HG03103 (cell line): ENCODE data around the gene CEP20.
"Not testable (repeated sequence)": the region's sequence is repeated elsewhere in the genome, so short reads cannot be mapped to it uniquely, and the experiment has no call there.

Source experiments
- ATAC-seq: cut with Tn5 transposase; IDR thresholded peaks from one replicate; pipeline ENCODE4 v1.9.1; 2021; ENCODE audit warnings: low read depth; ENCODE audit not compliant: unreplicated experiment

Gene CEP20, protein sequence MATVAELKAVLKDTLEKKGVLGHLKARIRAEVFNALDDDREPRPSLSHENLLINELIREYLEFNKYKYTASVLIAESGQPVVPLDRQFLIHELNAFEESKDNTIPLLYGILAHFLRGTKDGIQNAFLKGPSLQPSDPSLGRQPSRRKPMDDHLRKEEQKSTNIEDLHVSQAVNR

DNA sequence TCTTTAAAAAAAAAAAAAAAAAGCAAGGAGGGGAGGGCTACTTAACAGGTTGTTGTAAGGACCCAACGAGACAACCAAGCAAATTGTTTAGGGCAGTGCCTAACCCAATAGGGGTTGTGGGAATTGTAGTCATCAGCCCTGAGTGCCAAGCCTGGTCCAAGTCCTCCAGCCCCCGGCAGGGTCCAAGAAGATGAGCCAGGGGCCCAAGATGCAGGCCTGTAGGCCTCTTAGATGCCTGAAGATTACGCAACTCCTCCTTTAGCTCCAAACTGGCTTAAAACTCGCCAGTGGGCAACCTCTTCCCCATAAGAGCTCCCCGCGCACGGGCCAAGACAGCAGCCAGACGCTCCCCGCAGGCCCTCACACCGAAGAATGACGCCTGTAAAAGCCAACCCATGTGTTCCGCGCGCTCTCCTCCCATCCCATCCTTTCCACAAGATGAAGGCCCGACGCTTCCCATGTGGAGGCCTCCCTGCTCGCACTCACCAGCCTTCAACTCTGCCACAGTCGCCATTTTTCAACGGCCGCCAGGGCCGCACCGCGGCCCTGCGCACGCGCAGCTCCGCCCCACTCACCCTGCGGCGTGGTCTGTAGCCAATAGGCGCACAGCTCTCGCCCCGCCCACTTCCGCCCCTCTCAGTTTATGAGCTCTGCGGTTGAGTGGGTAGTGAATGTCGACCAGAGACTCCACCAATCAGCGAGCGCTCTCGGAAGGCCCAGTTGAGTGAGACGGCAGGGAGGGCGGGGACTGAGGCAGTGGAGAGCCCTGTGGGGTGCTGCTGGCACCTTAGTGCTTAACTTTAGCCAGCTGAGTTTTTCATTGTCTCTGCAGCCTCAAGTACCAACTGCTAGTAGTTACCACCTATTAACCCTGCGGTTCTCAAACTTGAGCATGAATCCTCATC lies at the start of gene CEP20:
Gene CEP20 (minus strand): TSS at position 532 of the 905 bp plus-strand sequence. CDS start 18 bp downstream, at position 514.
- peak; percentile 93 for ATAC-seq

DNA sequence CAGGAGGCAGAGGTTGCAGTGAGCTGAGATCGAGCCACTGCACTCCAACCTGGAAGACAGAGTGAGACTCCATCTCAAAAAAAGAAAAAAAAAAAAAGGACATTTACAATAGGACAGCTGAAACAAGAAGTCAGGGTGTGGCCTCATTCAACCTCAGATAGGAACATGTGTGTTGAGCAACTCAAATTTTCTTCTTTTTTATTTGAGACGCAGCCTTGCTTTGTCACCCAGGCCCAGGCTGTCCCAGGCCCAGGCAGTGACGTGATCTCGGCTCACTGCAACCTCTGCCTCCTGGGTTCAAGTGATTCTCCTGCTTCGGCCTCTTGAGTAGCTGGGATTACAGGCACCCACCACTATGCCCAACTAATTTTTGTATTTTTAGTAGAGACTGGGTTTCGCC lies 48.4 kb upstream of the CEP20 start:
- ATAC-seq: not testable (repeated sequence)

DNA sequence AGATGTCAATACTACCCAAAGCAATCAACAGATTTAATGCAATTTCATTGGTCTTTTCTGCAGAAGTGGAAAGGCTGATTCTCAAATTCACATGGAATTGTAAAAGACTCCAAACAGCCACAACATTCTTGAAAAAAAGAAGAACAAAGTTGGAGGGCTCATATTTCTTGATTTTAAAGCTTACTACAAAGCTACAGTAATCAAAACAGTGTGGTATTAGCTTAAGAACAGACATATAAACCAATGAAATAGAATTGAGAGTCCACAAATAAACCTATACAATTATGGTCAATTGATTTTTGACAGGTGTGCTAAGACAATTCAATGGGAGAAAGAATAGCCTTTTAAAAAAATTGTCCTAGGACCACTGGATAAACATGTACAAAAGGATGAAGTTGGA lies 46.6 kb upstream of the CEP20 start:
- ATAC-seq: no peak

DNA sequence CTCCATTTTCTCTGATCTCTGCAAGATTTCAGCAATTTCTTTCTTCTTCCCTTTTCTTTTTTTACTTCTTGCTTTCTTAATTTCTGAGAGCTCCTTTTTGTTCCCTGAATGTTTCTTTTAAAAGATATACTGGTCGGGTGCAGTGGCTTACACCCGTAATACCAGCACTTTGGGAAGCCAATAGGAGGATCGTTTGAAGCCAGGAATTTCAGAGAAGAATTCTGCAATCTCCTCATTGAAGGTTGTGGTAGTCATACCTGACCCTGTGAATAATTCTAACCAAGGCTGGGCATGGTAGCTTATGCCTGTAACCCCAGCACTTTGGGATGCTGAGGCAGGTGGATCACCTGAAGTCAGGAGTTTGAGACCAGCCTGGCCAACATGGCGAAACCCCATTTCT lies 45.4 kb upstream of the CEP20 start:
- ATAC-seq: no peak

DNA sequence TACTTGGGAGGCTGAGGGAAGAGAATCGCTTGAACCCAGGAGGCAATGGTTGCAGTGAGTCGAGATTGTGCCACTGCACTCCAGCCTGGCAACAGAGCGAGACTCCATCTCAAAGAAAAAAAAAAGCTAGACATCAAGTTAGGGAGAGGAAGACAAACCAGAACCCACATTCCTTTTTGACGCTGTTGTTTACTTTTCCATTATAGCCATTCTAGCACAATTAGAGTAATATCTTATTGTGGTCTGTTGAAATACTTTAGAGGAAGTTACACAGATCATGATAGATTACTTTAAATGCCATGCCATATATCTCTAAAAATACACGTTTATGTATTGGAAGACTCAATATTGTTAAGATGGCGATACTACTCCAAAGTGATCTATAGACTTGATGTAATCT lies 44.5 kb upstream of the CEP20 start:
- ATAC-seq: no peak

DNA sequence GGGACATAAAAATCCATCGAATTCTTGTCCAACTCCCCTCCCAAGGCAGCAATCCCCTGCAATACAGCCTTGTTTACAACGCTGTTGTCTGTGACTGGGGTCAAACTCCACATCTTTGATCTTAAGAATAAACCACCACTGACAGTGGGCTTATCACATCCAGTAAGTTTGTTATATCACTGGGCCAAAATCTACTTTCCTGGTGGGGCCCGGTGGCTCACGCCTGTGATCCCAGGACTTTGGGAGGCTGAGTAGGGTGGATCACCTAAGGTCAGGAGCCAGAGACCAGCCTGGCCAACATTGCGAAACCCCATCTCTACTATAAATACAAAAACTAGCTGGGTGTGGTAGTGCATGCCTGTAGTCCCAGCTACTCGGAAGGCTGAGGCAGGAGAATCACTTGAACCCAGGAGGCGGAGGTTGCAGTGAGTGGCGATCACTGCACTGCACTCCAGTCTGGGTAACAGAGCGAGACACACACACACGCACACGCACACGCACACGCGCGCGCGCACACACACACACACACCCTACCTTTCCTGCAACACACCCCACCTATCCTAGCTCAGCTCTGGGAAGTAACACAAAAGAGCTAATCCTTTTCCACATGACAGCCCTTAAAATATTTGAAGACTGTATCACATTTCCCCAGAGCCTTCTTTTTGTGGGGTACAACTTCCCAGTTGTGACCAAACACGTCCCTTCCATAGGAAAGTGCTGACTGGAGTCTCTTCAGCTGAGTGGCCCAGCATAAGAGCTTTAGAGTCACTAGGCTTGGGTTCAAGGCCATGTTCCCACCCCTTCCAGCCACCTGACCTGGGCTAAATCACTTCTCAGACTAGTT lies 40.1 kb upstream of the CEP20 start:
- ATAC-seq: no peak

DNA sequence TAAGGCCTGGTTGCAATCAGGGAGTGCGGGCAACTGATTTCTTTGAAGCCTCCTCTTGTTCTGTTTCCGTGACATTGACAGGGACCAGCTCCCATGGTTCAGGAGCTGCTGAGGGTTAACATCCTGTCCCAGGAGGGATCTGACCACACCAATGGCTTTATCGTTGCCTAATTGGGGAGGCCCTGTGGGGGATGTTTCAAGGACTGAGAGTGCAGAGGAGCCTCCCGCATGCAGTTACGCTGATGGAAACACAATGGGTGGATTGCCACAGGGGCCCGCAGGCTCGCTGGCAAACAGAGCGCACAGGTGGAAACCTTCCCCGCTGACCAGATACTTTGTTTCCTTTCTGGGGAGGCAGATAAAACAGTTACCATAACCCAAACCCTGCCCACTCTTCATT lies 37.2 kb upstream of the CEP20 start:
- ATAC-seq: no peak

DNA sequence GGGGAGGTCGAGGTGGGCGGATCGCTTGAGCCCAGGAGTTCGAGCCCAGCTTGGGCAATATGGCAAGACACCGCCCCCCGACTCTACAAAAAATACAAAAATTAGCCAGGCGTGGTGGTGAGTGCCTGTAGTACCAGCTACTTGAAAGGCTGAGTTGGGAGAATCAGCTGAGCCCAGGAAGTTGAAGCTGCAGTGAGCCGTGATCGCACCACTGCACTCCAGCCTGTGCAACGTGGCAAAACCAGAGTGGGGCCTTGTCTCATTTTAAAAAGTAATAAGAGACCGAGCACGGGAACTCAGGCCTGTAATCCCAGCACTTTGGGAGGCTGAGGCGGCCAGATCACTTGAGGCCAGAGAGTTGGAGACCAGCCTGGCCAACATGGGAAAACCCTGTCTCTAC lies 36.6 kb upstream of the CEP20 start:
- ATAC-seq: no peak

DNA sequence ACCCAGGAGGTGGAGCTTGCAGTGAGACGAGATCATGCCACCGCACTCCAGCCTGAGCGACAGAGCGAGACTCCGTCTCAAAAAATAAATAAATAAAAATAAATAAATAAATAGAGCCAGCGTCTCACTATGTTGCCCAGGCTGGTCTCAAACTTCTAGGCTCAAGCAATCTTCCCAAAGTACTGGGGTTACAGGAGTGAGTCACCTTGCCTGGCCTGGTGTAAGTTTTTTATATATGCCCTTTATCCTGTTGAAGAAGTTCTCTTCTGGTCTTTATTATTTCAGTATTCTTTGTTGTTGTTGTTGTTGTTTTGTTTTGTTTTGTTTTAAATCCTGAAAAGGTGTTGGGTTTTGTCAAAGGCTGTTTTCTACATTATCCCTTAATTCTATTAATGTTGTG lies 30.9 kb upstream of the CEP20 start:
- ATAC-seq: no peak

DNA sequence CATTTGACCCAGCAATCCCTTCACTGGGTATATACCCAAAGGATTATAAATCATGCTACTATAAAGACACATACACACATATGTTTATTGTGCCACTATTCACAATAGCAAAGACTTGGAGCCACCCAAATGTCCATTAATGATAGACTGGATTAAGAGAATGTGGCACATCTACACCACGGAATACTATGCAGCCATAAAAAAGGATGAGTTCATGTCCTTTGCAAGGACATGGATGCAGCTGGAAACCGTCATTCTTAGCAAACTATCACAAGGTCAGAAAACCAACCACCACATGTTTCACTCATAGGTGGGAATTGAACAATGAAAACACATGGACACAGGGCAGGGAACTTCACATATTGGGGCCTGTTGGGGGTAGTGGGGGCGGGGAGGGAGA lies 29.9 kb upstream of the CEP20 start:
- not testable (repeated sequence) for ATAC-seq

DNA sequence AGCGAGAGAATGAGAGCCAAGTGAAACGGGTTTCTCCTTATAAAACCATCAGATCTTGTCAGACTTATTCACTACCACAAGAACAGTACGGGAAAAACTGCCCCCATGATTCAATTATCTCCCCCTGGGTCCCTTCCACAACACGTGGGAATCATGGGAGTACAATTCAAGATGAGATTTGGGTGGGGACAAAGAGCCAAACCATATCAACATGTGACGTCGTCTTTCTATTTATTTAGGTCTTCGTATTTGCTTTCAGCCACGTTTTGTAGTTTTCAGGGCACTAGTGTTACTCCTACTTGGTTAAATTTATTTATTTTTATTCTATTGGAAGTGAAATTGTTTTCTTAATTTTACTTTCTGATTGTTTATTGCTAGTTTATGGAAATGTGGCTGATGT lies 27.9 kb upstream of the CEP20 start:
- ATAC-seq: no peak

DNA sequence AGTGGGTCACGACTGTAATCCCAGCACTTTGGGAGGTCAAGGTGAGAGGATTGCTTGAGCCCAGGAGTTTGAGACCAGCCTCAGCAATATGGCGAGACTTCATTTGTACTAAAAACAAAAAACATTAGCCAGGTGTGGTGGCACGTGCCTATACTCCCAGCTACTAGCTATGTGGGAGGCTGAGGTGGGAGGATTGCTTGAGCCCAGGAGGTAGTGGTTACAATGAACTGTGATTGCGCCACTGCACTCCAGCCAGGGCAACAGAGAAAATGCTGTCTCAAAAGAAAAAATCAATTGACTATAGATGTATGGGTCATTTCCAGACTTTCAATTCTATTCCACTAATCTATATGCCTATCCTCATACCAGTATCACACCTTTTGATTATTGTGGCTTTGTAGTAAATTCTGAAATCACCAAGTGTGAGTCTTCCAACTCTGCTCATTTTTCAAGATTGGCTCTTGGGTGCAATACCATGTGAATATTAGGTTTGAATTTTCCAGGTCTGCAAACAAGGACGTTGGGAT lies 27.2 kb upstream of the CEP20 start:
- ATAC-seq: no peak

DNA sequence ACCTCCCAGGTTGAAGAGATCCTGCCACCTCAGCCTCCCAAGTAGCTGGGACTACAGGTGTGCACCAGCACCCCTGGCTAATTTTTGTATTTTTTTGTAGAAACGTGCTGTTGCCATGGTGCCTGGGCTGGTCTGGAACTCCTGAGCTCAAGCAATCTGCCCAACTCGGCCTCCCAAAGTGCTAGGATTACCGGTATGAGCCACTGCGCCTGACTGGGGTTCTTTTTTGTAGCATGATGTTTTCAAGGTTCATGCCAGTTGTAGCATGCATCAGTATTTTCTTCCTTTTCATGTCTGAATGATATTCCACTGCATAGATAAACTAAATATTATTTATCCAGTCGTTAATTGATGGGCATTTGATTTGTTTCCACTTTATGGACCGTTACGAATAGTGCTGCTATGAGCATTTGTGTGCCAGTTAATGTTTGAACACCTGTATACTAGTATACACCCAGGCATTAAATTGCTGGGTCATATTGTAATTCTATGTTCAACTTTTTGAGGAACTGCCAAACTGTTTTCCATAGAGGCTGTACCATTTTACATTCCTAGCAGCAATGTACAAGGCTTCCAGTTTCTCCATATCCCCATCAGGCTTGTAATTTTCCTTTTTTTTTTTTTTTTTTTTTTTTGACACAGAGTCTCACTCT lies 24.8 kb upstream of the CEP20 start:
- ATAC-seq: no peak

DNA sequence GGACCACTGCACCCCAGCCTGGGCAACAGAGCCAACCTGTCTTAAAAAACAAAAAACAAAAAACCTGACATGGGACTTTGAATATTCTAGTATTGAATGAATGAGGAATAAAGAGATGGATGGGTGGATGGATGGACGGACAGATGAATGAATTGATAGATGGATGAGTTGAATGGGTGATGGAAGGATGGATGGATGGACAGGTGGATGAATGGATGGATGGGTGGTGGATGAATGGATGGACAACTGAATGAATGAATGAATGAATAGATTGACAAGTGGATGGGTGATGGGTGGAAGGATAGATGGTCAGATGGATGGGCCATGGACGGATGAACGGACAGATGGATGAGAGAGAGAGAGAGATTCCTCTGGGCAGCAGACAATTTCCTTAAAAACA lies 22.8 kb upstream of the CEP20 start:
- no peak for ATAC-seq

DNA sequence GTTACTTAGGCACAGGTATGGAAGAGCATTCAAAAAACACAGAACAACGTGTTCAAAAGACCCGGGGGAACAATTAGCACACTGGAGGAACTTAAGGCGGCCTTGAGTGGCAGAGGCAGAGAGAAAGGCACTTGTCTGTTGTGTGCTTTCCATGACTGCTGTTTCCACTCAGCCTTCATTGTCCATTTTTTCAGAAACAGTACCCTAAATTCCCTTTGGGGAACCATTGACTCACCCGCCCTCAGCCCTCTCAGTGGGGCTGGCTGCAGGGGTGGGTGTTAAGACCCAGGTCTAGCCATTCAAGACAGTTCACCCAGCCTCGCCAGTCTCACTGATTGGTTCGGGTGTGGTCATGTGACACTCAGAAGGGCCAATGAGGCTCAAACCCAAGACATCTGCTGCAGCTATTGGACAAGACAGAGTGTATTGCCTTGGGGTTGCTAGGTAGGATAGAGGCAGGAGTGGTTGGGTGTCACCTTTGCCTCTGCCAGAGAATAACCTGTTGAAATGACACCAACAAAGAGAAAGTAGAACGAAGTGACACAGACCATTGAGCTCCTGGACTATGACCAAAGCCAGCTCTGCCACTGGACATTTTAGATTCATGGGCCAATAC lies 19.6 kb upstream of the CEP20 start:
- ATAC-seq: peak; percentile 99

DNA sequence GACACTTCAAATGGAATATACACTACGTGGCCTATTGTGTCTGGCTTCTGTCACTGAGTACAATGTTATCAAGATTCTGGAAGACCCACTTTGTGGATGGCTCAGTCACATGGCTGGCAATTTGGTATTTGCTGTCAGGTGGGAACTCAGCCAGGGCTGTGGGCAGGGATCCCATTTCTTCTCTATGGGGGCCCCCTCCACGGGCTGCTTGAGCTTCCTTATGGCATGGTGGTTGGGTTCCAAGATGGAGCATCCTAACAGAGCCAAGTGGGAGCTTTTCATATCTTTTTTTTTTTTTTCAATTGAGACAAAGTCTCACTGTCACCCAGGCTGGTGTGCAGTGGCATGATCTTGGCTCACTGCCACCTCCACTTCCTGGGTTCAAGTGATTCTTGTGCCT lies 18.0 kb upstream of the CEP20 start:
- no peak for ATAC-seq

DNA sequence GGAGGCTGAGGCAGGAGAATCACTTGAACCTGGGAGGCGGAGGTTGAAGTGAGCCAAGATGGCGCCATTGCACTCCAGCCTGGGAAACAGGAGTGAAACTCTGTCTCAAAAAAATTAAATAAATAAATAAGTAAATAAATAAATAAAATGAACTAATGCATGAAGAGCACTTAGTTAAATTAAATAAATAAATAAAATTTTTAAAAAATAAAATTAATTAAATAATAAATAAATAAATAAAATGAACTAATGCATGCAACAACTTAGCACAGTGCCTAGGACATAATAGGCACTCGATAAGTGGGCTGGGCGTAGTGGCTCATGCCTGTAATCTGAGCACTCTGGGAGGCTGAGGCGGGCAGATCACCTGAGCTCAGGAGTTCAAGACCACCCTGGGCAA lies 15.6 kb upstream of the CEP20 start:
- no peak for ATAC-seq

DNA sequence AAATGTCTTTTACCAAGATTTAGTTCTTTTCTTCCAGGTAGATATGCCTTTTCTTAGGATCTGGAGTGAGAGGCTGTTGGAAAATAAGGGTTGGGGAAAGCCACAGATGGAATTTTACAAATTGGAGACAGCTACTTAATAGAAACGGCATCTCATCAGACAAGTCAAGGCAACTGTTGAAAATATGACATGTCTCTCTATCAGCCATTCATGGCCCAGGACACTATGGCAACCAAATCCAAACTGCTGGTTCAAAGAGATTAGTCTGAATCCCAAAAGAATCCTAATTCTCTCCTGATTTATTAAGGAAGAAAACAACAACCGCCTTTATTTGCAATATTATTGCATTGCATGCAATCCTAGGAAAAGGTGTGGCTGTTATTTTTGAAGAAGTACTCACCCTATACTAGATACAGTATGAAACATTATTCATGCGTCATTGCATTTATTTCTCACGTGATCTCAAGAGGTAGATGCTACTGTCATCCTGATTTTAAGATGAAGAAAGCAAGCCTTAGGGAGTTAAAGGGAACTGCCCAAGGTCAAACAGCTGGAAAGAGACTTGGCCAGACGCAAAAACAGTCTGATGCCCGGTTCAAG lies 12.6 kb upstream of the CEP20 start:
- no peak for ATAC-seq

DNA sequence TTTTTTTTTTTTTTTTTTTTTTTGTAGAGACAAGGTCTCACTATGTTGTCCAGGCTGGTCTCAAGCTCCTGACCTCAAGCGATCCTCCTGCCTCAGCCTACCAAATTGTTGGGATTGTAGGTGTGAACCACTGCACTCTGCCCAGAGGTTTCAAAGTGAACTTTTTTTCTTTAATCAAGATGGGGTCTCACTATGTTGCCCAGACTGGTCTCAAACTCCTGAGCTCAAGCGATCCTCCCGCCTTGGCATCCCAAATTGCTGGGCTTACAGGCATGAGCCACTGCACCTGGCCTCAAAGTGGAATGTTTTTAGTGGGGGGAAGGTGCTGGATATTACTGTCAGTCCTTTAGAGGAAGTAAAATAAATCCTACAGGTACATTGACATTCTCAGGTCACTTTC lies 12.0 kb upstream of the CEP20 start:
- no peak for ATAC-seq
